Activated T-cell treated with anti-CD3 and anti-CD28 coated beads for 1 hour (primary cell): ENCODE results near the gene PSMC3IP.
"Not testable (repeated sequence)": the region's sequence is repeated elsewhere in the genome, so short reads cannot be mapped to it uniquely, and the experiment has no call there.

Experiments used
- DNase-seq: peaks from one replicate; pipeline ENCODE4 v3.0.0-alpha.2; 2020; ENCODE audit warnings: low read depth

The PSMC3IP gene

DNA sequence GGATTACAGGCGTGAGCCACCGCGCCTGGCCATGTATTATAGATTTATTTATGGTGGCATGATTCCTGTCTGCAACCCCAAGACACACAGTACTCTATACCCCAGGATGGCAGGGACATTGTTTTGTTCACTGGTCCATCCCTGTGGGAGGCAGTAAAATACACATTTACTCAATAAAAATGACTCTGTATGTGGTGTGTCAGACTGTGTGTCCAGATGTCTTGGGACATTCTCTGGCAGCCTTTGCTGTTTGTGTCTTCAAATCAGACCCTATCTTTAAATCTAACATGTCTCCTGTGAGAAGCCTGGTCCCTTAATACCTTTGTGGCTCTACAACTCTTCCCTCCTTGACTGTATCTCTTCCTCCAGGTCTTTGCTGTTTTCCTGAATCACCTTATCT is 17.3 kb downstream of the PSMC3IP start:
- DNase-seq = no peak

DNA sequence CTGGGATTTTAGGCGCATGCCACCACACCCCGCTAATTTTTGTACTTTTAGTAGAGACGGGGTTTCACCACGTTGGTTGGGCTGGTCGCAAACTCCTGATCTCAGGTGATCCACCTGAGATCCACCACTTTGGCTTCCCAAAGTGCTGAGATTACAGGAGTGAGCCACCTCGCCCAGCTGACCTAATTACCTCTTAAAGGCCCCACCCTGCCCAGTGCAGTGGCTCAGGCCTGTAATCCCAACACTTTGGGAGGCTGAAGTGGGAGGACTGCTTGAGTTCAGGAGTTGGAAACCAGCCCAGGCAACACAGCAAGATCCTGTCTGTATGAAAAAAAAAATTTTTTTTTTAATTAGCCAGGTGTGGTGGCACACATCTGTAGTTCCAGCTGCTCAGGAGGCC is 18.5 kb downstream of the PSMC3IP start:
- no peak for DNase-seq

DNA sequence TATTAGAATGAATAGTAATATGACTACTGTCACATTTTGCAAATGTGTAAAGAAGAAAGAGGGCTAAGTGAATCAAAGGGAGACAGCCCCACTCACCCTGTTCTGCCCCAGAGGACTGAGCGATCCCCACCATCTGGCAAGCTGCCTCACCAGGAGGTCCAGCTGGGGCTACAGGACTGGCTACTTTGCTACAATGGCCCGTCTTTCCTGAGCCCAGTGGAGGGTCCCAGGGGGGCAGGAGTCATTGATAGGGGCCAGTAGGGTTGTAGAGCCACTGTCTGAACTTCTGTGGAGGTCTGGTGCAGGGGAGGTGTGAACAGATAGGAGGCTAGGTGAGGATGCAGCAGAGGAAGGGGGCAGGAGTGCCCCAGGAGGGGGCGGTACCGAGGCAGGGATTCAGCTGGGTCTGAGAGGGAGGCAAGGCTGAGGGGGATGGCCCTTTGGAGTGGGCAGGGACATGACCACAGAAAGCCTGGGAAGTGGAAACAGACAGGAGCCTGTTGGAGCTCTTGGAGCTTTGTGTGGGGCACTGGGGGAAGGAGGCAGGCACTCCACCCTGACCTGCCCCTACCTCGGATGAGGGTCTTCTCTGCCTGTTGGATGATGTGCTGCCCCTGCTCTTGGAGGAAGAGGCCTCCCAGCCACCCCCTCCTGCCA is 21.4 kb downstream of the PSMC3IP start:
- DNase-seq = not testable (repeated sequence)

DNA sequence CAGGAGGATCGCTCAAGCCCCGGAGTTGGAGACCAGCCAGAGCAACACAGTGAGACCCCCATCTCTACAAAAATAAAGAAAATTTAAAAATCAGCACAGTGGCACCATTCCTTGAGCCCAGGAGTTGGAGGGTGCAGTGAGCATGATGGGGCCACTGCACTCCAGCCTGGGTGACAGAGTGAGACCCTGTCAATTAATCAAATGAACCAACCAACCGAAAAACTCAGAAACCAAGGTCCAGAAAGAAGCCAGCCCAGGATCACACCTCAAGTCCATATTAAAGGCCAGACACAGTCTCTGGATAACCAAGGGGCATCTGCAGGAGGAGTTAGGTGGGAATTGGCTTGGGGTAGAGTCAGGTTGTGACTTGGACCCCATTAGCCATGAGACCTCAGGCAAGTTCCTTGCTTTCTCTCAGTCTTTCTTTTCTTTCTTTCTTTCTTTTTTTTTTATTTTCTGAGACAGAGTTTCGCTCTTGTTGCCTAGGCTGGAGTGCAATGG is 22.4 kb downstream of the PSMC3IP start:
- no peak for DNase-seq

DNA sequence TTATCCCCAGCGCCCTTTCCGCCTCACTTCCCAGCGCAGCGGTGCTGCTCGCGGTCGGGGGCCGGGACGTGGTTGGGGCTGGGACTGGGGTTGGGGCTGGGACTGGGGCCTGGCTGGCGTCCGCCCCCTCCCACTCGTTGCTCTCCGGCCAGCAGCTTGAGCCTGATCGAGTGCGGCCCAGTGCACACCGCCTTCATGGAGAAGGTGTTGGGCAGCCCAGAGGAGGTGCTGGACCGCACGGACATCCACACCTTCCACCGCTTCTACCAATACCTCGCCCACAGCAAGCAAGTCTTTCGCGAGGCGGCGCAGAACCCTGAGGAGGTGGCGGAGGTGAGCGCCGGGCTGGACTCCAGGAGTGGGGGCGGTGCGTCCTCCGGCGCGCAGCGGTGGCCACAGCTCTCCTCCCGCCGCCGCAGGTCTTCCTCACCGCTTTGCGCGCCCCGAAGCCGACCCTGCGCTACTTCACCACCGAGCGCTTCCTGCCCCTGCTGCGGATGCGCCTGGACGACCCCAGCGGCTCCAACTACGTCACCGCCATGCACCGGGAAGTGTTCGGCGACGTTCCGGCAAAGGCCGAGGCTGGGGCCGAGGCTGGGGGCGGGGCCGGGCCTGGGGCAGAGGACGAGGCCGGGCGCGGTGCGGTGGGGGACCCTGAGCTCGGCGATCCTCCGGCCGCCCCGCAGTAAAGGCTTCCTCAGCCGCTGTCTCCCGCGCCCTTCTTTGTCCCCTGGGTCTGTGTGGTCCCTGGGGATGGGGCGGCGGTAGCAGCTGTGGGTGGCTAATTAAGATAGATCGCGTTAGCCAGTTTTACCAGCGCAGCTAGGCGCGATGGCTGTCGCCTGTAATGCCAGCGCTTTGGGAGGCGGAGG is 23.0 kb downstream of the PSMC3IP start:
- peak; percentile 57 for DNase-seq

DNA sequence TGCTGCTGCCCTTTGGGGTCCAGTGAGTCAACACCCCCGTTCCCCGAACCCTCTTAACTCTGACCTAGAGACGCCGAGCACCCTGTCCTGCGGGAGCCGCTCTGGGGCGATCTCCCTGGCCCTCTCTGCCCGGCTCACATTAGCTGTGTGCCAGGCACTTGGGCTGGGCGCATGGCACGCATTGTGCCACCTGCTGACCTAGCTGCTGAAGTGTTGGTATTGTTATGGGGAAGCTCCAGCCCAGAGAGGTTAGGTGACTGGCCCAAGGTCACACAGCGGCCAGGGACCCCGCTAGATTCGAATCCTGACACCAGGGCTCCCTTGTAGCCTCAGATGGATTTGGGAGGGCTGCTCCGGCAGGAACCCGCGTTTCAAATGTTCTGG is 23.7 kb downstream of the PSMC3IP start:
- DNase-seq = no peak

DNA sequence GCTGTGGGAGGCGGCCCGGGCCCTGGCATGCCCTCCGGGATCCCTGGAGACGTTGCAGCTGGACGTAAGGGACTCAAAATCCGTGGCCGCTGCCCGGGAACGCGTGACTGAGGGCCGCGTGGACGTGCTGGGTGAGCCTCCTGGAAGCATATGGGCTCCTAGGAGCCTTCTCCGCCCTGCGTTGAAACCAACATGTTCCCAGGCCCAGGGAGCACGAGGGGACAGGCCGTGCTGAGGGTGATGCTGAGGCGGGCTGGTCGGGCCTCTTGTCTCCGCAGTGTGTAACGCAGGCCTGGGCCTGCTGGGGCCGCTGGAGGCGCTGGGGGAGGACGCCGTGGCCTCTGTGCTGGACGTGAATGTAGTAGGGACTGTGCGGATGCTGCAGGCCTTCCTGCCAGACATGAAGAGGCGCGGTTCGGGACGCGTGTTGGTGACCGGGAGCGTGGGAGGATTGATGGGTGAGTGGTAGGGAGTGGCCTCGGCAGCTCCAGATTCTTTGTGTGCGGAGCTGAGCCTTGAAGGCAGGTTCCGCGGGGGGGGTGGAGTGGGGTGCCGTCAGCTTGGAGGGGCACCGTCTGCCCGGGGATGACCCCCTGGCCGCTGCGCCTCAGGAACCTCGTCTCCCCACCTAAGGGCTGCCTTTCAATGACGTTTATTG is 24.2 kb downstream of the PSMC3IP start:
- DNase-seq = no peak

DNA sequence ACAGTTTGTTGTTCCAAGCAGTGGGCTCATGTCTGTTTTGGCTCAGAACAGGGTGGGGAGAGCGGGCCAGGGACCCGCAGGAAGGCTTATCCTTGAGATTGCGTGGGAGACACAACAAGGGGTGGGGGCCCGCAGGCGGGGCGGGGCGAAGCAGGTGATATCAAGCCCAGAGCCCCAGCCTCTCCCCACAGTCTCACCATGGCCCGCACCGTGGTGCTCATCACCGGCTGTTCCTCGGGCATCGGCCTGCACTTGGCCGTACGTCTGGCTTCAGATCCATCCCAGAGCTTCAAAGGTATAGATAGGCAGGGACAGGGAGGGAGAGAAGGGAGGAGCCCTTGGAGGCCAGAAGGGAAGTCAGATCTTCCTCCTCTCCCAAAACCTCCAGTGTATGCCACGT is 24.8 kb downstream of the PSMC3IP start, which contains the start of gene HSD17B1:
HSD17B1 (plus strand) TSS at position 188 of the 400 bp plus-strand sequence; CDS start at position 199, 11 bp downstream.
- DNase-seq = not testable (repeated sequence)

DNA sequence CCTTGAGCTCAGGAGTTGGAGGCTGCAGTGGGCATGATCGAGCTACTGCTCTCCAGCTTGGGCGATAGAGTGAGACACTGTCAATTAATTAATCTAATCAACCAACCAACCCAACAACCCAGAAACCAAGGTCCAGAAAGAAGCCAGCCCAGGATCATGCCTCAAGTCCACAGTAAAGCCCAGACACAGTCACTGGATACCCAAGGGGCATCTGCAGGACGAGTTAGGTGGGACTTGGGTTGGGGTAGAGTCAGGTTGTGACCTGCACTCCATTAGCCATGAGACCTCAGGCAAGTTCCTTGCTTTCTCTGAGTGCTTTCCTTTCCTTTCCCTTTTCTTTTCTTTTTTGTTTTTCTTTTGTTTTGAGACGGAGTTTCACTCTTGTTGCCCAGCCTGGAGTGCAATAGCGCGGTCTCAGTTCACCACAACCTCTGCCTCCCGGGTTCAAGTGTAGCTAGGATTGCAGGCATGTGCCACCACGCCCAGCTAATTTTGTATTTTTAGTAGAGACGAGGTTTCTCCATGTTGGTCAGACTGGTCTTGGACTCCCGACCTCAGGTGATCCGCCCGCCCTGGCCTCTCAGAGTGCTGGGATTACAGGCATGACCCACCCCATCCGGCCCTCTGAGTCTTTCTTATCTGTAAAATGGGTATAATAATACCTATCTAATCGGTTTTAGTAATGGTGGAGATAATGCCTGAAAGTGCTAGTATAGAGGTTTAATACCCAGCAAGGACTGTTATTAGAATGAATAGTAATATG is 28.4 kb downstream of the PSMC3IP start:
- DNase-seq = no peak

DNA sequence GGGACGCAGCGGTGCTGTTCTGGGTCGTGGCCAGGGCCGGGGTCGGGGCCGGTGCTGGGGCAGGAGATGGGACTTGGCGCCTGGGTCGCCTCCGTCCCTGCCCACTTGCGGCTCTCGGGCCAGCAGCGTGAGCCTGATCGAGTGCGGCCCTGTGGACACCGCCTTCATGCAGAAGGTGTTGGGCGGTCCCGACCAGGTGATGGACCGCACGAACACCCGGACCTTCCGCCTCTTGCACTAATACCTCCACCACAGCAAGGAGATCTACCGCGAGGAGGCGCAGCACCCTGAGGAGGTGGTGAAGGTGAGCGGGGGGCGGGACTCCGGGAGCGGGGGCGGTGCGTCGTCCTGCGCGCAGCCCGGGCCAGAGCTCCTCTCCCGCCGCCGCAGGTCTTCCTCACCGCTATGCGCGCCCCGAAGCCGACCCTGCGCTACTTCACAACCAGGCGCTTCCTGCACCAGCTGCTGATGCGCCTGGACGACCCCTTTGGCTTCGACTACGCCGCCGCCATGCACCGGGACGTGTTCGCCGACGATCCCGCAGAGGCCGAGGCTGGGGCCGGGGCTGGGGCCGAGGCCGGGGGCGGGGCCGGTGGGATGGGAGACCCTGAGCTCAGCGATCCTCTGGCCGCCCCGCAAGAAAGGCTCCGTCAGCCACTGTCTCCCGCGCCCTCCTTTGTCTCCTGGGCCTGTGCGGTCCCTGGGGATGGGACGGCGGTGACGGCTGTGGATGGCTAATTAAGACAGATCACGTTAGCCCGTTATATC is 29.3 kb downstream of the PSMC3IP start:
- peak; percentile 73 for DNase-seq

DNA sequence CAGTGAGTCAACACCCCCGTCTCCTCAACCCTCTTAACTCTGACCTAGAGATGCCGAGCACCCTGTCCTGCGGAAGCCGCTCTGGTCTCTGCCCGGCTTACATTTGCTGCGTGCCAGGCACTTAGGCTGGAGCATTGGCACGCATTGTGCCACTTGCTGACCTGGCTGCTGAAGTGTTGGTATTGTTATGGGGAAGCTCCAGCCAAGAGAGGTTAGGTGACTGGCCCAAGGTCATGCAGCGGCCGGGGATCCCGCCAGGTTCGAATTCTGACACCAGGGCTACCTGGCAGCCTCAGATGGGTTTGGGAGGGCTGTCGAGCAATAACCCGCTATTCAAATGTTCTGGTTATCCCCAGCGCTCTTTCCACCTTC is 29.8 kb downstream of the PSMC3IP start:
- no peak for DNase-seq

DNA sequence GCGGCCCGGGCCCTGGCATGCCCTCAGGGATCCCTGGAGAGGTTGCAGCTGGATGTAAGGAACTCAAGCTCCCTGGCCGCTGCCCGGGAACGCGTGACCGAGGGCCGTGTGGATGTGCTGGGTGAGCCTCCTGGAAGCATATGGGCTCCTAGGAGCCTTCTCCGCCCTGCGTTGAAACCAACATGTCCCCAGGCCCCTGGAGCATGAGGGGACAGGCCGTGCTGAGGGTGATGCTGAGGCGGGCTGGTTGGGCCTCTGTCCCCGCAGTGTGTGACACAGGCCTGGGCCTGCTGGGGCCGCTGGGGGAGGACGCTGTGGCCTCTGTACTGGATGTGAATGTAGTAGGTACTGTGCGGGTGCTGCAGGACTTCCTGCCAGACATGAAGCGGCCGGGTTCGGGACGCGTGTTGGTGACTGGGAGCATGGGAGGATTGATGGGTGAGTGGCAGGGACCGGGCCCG is 30.5 kb downstream of the PSMC3IP start:
- DNase-seq = no peak

DNA sequence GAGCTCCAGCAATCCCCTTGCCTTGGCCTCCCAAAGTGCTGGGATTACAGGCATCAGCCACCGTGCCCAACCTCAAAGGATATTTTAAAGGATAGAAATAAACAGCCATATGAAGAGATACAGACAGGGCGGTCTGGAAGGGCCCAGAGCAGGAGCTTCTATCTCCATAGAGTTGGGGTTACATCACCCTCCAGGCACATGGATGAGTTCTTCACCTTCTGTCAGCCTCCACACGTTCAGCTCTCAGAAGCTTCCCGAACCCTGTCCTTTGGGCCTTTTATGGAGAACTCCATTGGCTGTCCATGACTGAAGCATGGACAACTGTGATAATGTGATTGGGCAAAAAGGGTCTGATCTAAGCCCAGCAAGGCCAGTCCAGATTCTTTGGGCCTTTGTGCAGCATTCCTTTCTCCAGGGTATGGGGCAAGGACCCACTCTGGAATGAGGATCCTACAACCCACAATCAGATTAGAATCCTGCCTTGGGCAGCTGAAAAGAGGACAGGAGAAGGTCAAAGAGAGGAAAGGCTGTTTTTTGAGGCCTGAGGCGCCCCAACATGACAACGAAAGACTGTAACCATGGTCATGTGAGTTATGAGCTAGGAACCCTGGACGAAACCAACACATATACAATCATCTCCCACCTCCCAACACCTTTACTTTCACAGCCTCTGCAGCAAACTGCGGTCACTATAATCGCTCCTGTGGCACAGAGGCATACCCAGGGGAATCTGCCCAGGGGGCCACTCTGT is 31.6 kb downstream of the PSMC3IP start:
- DNase-seq = not testable (repeated sequence)

DNA sequence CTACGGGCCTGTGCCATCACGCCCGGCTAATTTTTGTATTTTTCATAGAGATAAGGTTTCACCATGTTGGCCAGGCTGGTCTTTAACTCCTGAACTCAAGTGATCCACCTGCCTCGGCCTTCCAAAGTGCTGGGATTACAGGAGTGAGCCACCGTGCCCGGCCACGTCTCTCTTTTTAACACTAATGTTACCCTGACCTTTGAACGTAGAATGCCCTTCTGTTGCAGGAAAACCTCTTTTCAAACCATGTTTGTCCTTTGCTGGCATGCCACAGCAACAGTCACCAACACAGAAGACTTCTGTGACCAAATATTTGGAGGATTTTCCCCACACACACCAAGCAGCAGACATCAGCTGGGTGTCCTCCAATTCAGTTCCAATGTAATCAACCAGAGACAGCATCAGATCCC is 32.6 kb downstream of the PSMC3IP start:
- no peak for DNase-seq

DNA sequence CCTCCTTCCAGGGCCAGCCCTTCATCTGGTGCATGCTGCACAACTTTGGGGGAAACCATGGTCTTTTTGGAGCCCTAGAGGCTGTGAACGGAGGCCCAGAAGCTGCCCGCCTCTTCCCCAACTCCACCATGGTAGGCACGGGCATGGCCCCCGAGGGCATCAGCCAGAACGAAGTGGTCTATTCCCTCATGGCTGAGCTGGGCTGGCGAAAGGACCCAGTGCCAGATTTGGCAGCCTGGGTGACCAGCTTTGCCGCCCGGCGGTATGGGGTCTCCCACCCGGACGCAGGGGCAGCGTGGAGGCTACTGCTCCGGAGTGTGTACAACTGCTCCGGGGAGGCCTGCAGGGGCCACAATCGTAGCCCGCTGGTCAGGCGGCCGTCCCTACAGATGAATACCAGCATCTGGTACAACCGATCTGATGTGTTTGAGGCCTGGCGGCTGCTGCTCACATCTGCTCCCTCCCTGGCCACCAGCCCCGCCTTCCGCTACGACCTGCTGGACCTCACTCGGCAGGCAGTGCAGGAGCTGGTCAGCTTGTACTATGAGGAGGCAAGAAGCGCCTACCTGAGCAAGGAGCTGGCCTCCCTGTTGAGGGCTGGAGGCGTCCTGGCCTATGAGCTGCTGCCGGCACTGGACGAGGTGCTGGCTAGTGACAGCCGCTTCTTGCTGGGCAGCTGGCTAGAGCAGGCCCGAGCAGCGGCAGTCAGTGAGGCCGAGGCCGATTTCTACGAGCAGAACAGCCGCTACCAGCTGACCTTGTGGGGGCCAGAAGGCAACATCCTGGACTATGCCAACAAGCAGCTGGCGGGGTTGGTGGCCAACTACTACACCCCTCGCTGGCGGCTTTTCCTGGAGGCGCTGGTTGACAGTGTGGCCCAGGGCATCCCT is 34.1 kb downstream of the PSMC3IP start:
- DNase-seq = no peak

DNA sequence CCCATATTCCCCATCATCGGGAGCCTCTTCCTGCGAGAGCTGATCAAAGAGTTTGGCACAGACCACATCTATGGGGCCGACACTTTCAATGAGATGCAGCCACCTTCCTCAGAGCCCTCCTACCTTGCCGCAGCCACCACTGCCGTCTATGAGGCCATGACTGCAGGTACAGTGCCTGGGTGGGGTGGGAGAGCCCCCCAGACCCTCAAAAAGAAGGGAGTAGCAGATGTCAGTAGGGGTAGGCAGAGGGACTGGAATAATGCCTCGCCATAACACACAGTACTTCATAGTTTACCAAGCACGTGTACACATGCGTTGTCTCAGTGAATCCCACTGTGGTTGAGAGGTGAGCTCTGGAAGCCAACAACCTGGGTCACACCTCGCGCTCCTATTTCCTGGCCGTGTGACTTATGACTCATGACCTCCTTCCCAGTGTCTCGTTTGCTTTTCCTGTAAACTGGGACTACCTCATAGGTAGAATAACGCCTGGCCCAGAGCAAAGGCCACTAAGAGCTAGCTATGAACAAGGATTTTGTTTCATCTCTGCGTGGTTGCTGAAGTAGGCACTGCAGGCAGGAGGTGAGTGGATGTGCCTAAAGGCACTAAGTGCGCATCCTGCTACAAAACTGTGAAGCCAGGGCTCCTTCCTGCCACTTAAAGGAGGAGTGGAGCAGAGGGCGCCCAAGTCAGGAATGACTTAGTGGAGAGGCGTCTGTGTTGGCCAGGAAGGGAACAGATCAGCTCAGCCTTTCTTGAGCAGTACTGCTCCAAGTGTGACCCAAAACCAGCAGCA is 36.3 kb downstream of the PSMC3IP start:
- no peak for DNase-seq

DNA sequence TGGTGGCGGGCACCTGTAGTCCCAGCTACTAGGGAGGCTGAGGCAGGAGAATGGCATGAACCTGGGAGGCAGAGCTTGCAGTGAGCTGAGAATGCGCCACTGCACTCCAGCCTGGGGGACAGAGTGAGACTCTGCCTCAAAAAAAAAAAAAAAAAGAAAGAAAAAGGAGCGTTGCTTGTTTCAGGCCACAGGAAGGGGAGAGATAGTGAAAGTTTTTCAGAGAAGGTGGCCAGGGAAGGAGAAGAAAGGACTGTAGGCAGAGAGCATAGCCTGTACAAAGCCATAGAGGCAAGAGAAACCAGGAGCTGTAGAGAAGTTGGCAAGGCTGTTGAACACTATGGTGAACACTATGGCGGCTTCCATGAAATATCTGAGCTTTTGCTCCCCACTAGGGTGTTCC is 37.0 kb downstream of the PSMC3IP start:
- DNase-seq = not testable (repeated sequence)

DNA sequence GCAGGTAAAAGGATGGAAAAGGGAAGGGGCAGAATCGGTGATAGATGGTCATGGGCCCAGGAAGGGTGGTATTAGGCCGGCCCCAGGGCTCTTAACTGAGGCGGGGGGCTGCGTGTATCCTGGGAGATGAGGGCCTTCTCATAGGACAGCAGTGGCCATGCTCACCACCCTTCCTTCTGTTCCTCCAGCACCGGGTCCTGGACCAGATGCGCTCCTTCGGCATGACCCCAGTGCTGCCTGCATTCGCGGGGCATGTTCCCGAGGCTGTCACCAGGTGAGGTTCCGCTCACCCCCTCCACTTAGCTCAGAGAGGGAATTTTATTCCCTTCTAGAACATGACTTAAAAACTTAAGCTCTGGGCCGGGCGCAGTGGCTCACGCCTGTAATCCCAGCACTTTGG is 39.0 kb downstream of the PSMC3IP start:
- no peak for DNase-seq
